ENCODE results near the gene APOO.

DNA sequence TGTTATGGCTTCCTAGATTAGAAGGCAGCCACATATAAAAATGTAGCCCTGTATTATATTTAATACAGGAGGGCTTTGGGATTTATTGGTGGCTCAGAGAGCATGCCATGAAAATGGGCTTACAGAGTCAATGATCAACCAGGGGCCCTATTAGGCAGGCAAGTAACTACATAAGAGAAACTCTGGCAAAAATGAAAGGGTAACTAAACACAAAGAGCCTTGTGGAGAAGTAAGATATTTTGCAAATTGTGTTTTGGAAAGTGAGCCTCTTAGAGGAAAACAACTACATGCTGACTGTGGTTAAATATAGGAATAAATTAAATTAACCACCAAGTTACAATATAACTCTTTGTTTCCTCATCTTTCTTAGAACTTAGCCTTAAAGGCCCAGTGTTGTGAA lies 119.2 kb downstream of the APOO start:
- TF ChIP-seq ESRRA (IDR thresholded peaks at IDR 0.05; ENCODE audit: borderline replicate concordance, low read length) (no peak), EP300 (IDR thresholded peaks at IDR 0.05) (no peak), JUN (IDR thresholded peaks at IDR 0.05) (no peak), RNF2 (IDR thresholded peaks at IDR 0.05; ENCODE audit: borderline replicate concordance, low read depth) (no peak), RARB (CRISPR knock-in tag; IDR thresholded peaks at IDR 0.05) (no peak), POLR2A (IDR thresholded peaks at IDR 0.05; ENCODE audit: low read length) (no peak)
- TF ChIP-seq, protein P1, sequence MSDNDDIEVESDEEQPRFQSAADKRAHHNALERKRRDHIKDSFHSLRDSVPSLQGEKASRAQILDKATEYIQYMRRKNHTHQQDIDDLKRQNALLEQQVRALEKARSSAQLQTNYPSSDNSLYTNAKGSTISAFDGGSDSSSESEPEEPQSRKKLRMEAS (IDR thresholded peaks at IDR 0.05): no peak
- TF ChIP-seq, protein P2, sequence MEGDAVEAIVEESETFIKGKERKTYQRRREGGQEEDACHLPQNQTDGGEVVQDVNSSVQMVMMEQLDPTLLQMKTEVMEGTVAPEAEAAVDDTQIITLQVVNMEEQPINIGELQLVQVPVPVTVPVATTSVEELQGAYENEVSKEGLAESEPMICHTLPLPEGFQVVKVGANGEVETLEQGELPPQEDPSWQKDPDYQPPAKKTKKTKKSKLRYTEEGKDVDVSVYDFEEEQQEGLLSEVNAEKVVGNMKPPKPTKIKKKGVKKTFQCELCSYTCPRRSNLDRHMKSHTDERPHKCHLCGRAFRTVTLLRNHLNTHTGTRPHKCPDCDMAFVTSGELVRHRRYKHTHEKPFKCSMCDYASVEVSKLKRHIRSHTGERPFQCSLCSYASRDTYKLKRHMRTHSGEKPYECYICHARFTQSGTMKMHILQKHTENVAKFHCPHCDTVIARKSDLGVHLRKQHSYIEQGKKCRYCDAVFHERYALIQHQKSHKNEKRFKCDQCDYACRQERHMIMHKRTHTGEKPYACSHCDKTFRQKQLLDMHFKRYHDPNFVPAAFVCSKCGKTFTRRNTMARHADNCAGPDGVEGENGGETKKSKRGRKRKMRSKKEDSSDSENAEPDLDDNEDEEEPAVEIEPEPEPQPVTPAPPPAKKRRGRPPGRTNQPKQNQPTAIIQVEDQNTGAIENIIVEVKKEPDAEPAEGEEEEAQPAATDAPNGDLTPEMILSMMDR (IDR thresholded peaks at IDR 0.05): no peak
